Bronchial epithelial cell (primary cell): Measurements from ENCODE around the gene AMACR. TPM values are rescaled to one million over a fixed set of nuclear protein-coding genes. Genes with fewer than 3 reads are reported as not detected.

Experiments
- DNase-seq: peaks from one replicate; pipeline ENCODE4 v3.0.0-alpha.2; 2010; ENCODE audit warnings: low read depth
- FAIRE-seq: peaks from 2 replicates; lab custom pipeline; 2011; peaks lifted over from hg19 to GRCh38; lab: Jason Lieb, UNC
- H3K27me3 ChIP-seq: 2 replicates; pipeline ENCODE4 v1.5.1; 2011; ENCODE audit warnings: low read length; ENCODE audit not compliant: control insufficient read depth, insufficient read depth
- H3K36me3 ChIP-seq: 2 replicates; pipeline ENCODE4 v1.5.1; 2011; ENCODE audit warnings: low read length; ENCODE audit not compliant: control insufficient read depth, insufficient read depth
- H3K4me3 ChIP-seq: 2 replicates; pipeline ENCODE4 v1.5.1; 2011; ENCODE audit warnings: mild to moderate bottlenecking, low read depth, low read length, control low read depth
- CTCF ChIP-seq: IDR thresholded peaks from 2 replicates; pipeline ENCODE4 v1.5.1; 2011; ENCODE audit warnings: mild to moderate bottlenecking, moderate library complexity, low read length, control low read depth, inconsistent platforms; ENCODE audit not compliant: insufficient read depth, severe bottlenecking
- total RNA-seq: library from RNA; depleted of rRNA; stranded (reverse); fragments of >200 nt; gene quantifications from 2 replicates; pipeline ENCODE4 v1.2.1, GENCODE V29; 2014

AMACR gene
- total RNA-seq, 1 donor from 2014 or later: 6.3 TPM

GRCh38 chr5:33975852-33976251 is 32.0 kb downstream of the AMACR start:
- no peak for DNase-seq
- Histone ChIP-seq H3K36me3 (no peaks in the 10 kb centered on the region), H3K4me3 (no peak overlapping the region), H3K27me3 (peaks cover 2% of the 10 kb centered on the region)
- no peak for FAIRE-seq
- TF ChIP-seq CTCF: no peak

- TF ChIP-seq CTCF: no peak
- H3K36me3 ChIP-seq: no peaks in the 10 kb centered on the region
- DNase-seq: no peak
- peaks cover 2% of the 10 kb centered on the region for H3K27me3 ChIP-seq
- H3K4me3 ChIP-seq: no peak overlapping the region
- FAIRE-seq: no peak
Observed at GRCh38 chr5:33973271-33973670, 34.6 kb downstream of the AMACR start.

GRCh38 chr5:33969572-33970452 is 38.0 kb downstream of the AMACR start:
- FAIRE-seq (no peak), DNase-seq (peak; percentile 38)
- peak; percentile 66 for TF ChIP-seq CTCF
- Histone ChIP-seq H3K4me3 (no peak overlapping the region), H3K27me3 (no peaks in the 10 kb centered on the region), H3K36me3 (no peaks in the 10 kb centered on the region)

GRCh38 chr5:33968211-33969005 is 39.4 kb downstream of the AMACR start:
- Histone ChIP-seq H3K4me3 (no peak overlapping the region), H3K27me3 (no peaks in the 10 kb centered on the region), H3K36me3 (no peaks in the 10 kb centered on the region)
- FAIRE-seq (no peak), DNase-seq (peak; percentile 10)
- no peak for TF ChIP-seq CTCF

DNA sequence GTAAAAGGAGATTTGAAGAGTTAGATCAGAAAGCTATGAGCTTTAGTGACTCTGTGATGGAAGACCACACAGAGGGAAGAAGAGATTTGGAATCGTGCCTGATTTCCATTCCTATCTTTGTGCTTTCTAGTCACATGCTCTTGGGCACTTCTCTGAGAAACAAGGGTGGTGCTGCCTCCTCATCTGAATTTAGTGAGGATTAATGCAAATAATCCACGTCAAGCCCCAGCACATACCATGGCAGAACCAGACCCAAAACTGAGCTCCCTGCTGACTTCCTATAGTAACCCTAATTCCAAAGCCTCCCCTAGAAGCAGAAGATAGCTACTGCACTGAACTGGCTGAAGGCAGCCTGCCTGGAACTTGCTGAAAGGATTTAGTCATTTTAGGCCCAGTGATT is 41.0 kb downstream of the AMACR start:
- no peaks in the 10 kb centered on the region for H3K27me3 ChIP-seq
- DNase-seq: no peak
- FAIRE-seq: no peak
- no peak overlapping the region for H3K4me3 ChIP-seq
- H3K36me3 ChIP-seq: no peaks in the 10 kb centered on the region
- TF ChIP-seq CTCF: no peak
